Activated T-cell treated with anti-CD3 and anti-CD28 coated beads, Interleukin-2, amount 50 U/mL, for 48 hours (primary cell): ENCODE data around the gene PNLIPRP3.

Experiments used
- DNase-seq, 2 experiments: peaks; one replicate each; pipeline ENCODE4 v3.0.0-alpha.2; 2020

Gene PNLIPRP3

GRCh38 chr10:116521424-116522290 lies 94.0 kb downstream of the PNLIPRP3 start:
- DNase-seq, result peak in 1 of 2 experiments; percentile 22

GRCh38 chr10:116522803-116523381 lies 95.2 kb downstream of the PNLIPRP3 start:
- DNase-seq, result no peak

- DNase-seq, result no peak
These were observed 97.1 kb downstream of the PNLIPRP3 start for GRCh38 chr10:116524736-116525135.

GRCh38 chr10:116526219-116526618 lies 98.6 kb downstream of the PNLIPRP3 start:
- DNase-seq, result no peak
